GM19455 (cell line): Measurements from ENCODE around the gene TRIO.
A peak's percentile ranks its signal among the peaks of the same experiment; 100 is the strongest.

Source experiments
- ATAC-seq: cut with Tn5 transposase; IDR thresholded peaks from one replicate; pipeline ENCODE4 v1.9.1; 2021; ENCODE audit not compliant: unreplicated experiment

TRIO gene

GRCh38 chr5:14242447-14242846 lies 99.3 kb downstream of the TRIO start:
- ATAC-seq = no peak

GRCh38 chr5:14242871-14243383 lies 99.8 kb downstream of the TRIO start:
- ATAC-seq = no peak

GRCh38 chr5:14243766-14244165 lies 100.6 kb downstream of the TRIO start:
- no peak for ATAC-seq

GRCh38 chr5:14244721-14245120 lies 101.6 kb downstream of the TRIO start:
- no peak for ATAC-seq

GRCh38 chr5:14245132-14245925 lies 102.2 kb downstream of the TRIO start:
- ATAC-seq = no peak

- ATAC-seq = no peak
These were observed 103.4 kb downstream of the TRIO start for GRCh38 chr5:14246350-14247053.

- no peak for ATAC-seq
These were observed 103.9 kb downstream of the TRIO start for GRCh38 chr5:14247054-14247386.

GRCh38 chr5:14249258-14250082 lies 106.3 kb downstream of the TRIO start:
- no peak for ATAC-seq

- no peak for ATAC-seq
These were observed 107.0 kb downstream of the TRIO start for GRCh38 chr5:14250084-14250695.

GRCh38 chr5:14250748-14251701 lies 107.9 kb downstream of the TRIO start:
- ATAC-seq = peak; percentile 64

- ATAC-seq = peak; percentile 62
These were observed 108.6 kb downstream of the TRIO start for GRCh38 chr5:14251733-14252132.

GRCh38 chr5:14252793-14253192 lies 109.7 kb downstream of the TRIO start:
- no peak for ATAC-seq

GRCh38 chr5:14254686-14255085 lies 111.5 kb downstream of the TRIO start:
- ATAC-seq = no peak

GRCh38 chr5:14256026-14256690 lies 113.0 kb downstream of the TRIO start:
- ATAC-seq = no peak

- ATAC-seq = no peak
These were observed 113.7 kb downstream of the TRIO start for GRCh38 chr5:14256756-14257393.

GRCh38 chr5:14257995-14258403 lies 114.9 kb downstream of the TRIO start:
- peak; percentile 53 for ATAC-seq

- ATAC-seq = no peak
These were observed 115.7 kb downstream of the TRIO start for GRCh38 chr5:14258840-14259239.

GRCh38 chr5:14260637-14261036 lies 117.5 kb downstream of the TRIO start:
- ATAC-seq = no peak

GRCh38 chr5:14261235-14261634 lies 118.1 kb downstream of the TRIO start:
- ATAC-seq = no peak
